K562 (cell line): Measurements from ENCODE around the gene TSSK6. TPM values are rescaled to one million over a fixed set of nuclear protein-coding genes. Genes with fewer than 3 reads are reported as not detected.

Experiments
- CBFA2T2 ChIP-seq: fragments of 450-650 bp; conservative IDR thresholded peaks from 2 replicates; pipeline ENCODE4 v1.6.1; 2017; ENCODE audit warnings: mild to moderate bottlenecking
- CREB1 ChIP-seq, 2 experiments: sonication (generic) in 1 of 2; formaldehyde crosslinking in 1 of 2; IDR thresholded peaks; 2 replicates each; pipeline versions ENCODE4 v1.6.1 to v1.8.0; 2012 to 2022; ENCODE audit warnings: inconsistent platforms in 1 of 2, mild to moderate bottlenecking in 1 of 2, missing genetic modification reagents in 1 of 2, moderate library complexity in 1 of 2
- GATAD2B ChIP-seq: fragments of 450-650 bp; IDR thresholded peaks from 2 replicates; pipeline ENCODE4 v1.6.1; 2017; ENCODE audit warnings: mild to moderate bottlenecking, borderline replicate concordance
- L3MBTL2 ChIP-seq: fragments of 450-650 bp; IDR thresholded peaks from 2 replicates; pipeline ENCODE4 v1.6.1; 2016; ENCODE audit warnings: mild to moderate bottlenecking, moderate library complexity
- MGA ChIP-seq: fragments of 450-650 bp; IDR thresholded peaks from 2 replicates; pipeline ENCODE4 v1.6.1; 2016; ENCODE audit warnings: mild to moderate bottlenecking, moderate library complexity
- PHF8 ChIP-seq: fragments of 200-600 bp; sonication (generic); IDR thresholded peaks from 2 replicates; pipeline ENCODE4 v1.6.1; 2012; ENCODE audit warnings: mixed run types, mild to moderate bottlenecking, inconsistent platforms, low read length, moderate library complexity, borderline replicate concordance
- PKNOX1 ChIP-seq: fragments of 450-650 bp; IDR thresholded peaks from 2 replicates; pipeline ENCODE4 v1.6.1; 2016
- RB1 ChIP-seq: fragments of 450-650 bp; IDR thresholded peaks from 2 replicates; pipeline ENCODE4 v1.6.1; 2017; ENCODE audit warnings: low read depth, mild to moderate bottlenecking
- RBFOX2 ChIP-seq: fragments of 200-400 bp; formaldehyde crosslinking; IDR thresholded peaks from 2 replicates; pipeline ENCODE4 v1.6.1; 2017; ENCODE audit warnings: low read depth, mild to moderate bottlenecking, low read length, moderate library complexity
- SNRNP70 ChIP-seq: fragments of 200-400 bp; formaldehyde crosslinking; optimal IDR thresholded peaks from 2 replicates; pipeline ENCODE3; 2017; ENCODE audit warnings: low read depth, low read length
- USF2 ChIP-seq: sonication (generic); formaldehyde crosslinking; IDR thresholded peaks from 2 replicates; pipeline ENCODE4 v1.5.0; 2020; ENCODE audit warnings: missing genetic modification reagents
- ZFP36 ChIP-seq: fragments of 150-350 bp; IDR thresholded peaks from 2 replicates; pipeline ENCODE4 v1.6.1; 2018; ENCODE audit warnings: low read length, low read depth; ENCODE audit not compliant: partially characterized antibody
- ZNF668 ChIP-seq: fragments of 250-450 bp; sonication (Bioruptor Pico); IDR thresholded peaks from 2 replicates; pipeline ENCODE4 v1.8.0; 2022; ENCODE audit warnings: mild to moderate bottlenecking, inconsistent platforms
- polyA plus RNA-seq, 8 experiments: library from polyadenylated mRNA; depleted of rRNA in 4 of 8; stranded (reverse) in 5 of 8; unstranded in 3 of 8; fragments of >200 nt; fragmentation: Nextera tagmentation in 2 of 8; fragmentation: Illumina TruSeq in 1 of 8; extraction: Ambion mirVana in 2 of 8; extraction: Trizol in 1 of 8; gene quantifications; 2 replicates each; pipeline versions ENCODE4 v1.2.1 to v1.2.3, GENCODE V29; 2011 to 2014; ENCODE audit warnings: inconsistent platforms in 1 of 8, missing spikeins in 1 of 8
- total RNA-seq, 7 experiments: library from RNA; depleted of rRNA in 6 of 7; stranded (reverse); fragments of >200 nt in 6 of 7; fragmentation: Illumina TruSeq in 2 of 7; extraction: Trizol in 2 of 7; gene quantifications; 2 replicates each; pipeline versions ENCODE4 v1.2.1 to v1.2.3, GENCODE V29; 2011 to 2021; ENCODE audit warnings: low replicate concordance in 1 of 7
- TF ChIP-seq, protein P1 (sequence below): sonication (generic); formaldehyde crosslinking; IDR thresholded peaks from 2 replicates; pipeline ENCODE4 v1.9.0; 2022; ENCODE audit warnings: mild to moderate bottlenecking, missing genetic modification reagents

TSSK6 gene
- total and polyA plus RNA-seq, 9 of the 15 experiments (the other 6 are each of a cell fraction or from before 2014, with no cell fraction given) = 0.21 to 2.6 (median 1.5) TPM; not detected in 3

DNA sequence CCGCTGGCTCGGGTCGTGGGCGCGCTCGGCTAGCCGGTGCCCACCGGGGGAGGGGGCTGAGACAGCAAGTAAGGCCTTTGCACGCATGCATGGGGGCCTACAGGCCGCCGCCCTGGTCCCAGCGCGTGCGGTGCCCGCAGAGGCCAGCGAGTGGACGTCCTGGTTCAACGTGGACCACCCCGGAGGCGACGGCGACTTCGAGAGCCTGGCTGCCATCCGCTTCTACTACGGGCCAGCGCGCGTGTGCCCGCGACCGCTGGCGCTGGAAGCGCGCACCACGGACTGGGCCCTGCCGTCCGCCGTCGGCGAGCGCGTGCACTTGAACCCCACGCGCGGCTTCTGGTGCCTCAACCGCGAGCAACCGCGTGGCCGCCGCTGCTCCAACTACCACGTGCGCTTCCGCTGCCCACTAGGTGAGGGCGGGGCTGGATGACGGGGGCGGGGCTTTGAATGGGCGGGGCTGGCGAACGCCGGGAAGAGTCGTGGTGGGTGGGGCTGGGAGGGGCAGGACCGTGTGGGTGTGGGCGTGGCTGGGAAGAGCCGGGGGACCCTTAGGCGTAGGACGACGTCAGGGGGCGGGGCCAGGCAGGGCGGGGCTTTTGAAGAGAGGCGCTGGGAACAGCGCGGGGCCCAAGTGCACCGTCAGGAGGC, 24.8 kb upstream of the TSSK6 start (continued):
- TF ChIP-seq ZFP36 (no peak), CREB1 (IDR thresholded peaks at IDR 0.05) (peak; percentile 58), CREB1 (CRISPR knock-in tag; IDR thresholded peaks at IDR 0.05) (no peak), PKNOX1 (no peak), CBFA2T2 (no peak), L3MBTL2 (peak; percentile 98), RBFOX2 (peak; percentile 55), ZNF668 (CRISPR knock-in tag) (peak; percentile 50; the same call in 1 of the 2 replicates), RB1 (0 out of 2 replicates have a peak, but pooled peaks have one; percentile 12), PHF8 (peak; percentile 5; the same call in 1 of the 2 replicates), SNRNP70 (no peak), USF2 (CRISPR knock-in tag) (peak; percentile 54), MGA (peak; percentile 86), GATAD2B (peak; percentile 57; the same call in 1 of the 2 replicates)
- TF ChIP-seq, protein P1, sequence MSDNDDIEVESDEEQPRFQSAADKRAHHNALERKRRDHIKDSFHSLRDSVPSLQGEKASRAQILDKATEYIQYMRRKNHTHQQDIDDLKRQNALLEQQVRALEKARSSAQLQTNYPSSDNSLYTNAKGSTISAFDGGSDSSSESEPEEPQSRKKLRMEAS = peak; percentile 91
